Psoas muscle (tissue), 8 donors: ENCODE data around the gene MOCOS. TPM values are rescaled to one million over a fixed set of nuclear protein-coding genes. Genes with fewer than 3 reads are reported as not detected.

Experiments used
- ATAC-seq, 4 donors: fragments of 200-7000 bp; cut with Tn5 transposase; one replicate each; pipeline ENCODE4 v1.9.1; 2020; ENCODE audit warnings: moderate library complexity in 3 of 4, mild to moderate bottlenecking in 2 of 4
- DNase-seq, 2 donors: peaks; one replicate each; pipeline ENCODE4 v3.0.0-alpha.2; 2020
- H3K27ac ChIP-seq: fragments of 200-600 bp; one replicate; pipeline ENCODE4 v1.8.0; 2022
- H3K27me3 ChIP-seq, 3 donors: fragments of 200-600 bp in 1 of 3; one replicate each; pipeline versions ENCODE4 v1.6.1 to v1.8.0; 2013 to 2022; ENCODE audit warnings: low read length in 2 of 3, mild to moderate bottlenecking in 2 of 3, moderate library complexity in 1 of 3; ENCODE audit not compliant: insufficient read depth in 3 of 3
- H3K36me3 ChIP-seq, 2 donors: fragments of 200-600 bp in 1 of 2; one replicate each; pipeline versions ENCODE4 v1.6.1 to v1.8.0; 2013 to 2022; ENCODE audit warnings: low read depth in 1 of 2, mild to moderate bottlenecking in 1 of 2, moderate library complexity in 1 of 2; ENCODE audit not compliant: insufficient read depth in 1 of 2
- H3K4me1 ChIP-seq: fragments of 200-600 bp; one replicate; pipeline ENCODE4 v1.8.0; 2022
- H3K4me3 ChIP-seq: fragments of 200-600 bp; one replicate; pipeline ENCODE4 v1.8.0; 2022; ENCODE audit warnings: mild to moderate bottlenecking
- H3K9me3 ChIP-seq: fragments of 200-600 bp; one replicate; pipeline ENCODE4 v1.8.0; 2022
- CTCF ChIP-seq: fragments of 200-600 bp; IDR thresholded peaks from one replicate; pipeline ENCODE4 v1.8.0; 2022; ENCODE audit warnings: antibody characterized with exemption
- WGBS, 3 donors: extraction: QIAGEN DNeasy Blood & Tissue Kit; methylation state at CpG; one replicate each; pipeline versions ENCODE4 v1.1.6 to v1.1.7; 2013; 5-methylcytosine and 5-hydroxymethylcytosine counted together
- intact Hi-C, 2 donors: fragments of 100-400 bp; cut with DNase I; formaldehyde crosslinking; loops; one replicate each; pipeline versions ENCODE4 v1.11.0 to v1.14.2; 2022
- polyA plus RNA-seq, 3 donors: library from polyadenylated mRNA; stranded (reverse); fragments of 200-250 nt; gene quantifications; one replicate each; pipeline ENCODE4 v1.2.3, GENCODE V29; 2013
- total RNA-seq, 4 donors: library from RNA; stranded (reverse); fragmentation: NEBNext Ultra II Directional in 2 of 4; extraction: Animal tissue kit (Norgen Biotek cat#: 25700) in 2 of 4; gene quantifications; one replicate each; pipeline versions ENCODE4 v1.2.1 to v1.2.4, GENCODE V29; 2021 to 2023
- donor health status: healthy with polysubstance abuse.
- donor health status: DM: no; HTN: no; CAD: no; lungs with moderate emphysema.
- donor health status: Bipolar disorder and iron deficiency.
- donor health status: healthy.
- donor health status: DM: yes; HTN: yes; CAD: no.
- donor health status: DM: no; HTN: no; CAD: no.
- donor health status: DM: no; HTN: no; CAD: no.
- donor health status: DM: yes; HTN: yes; CAD: no.

MOCOS gene
- total and polyA plus RNA-seq, 7 donors, result 0.30 to 4.8 (median 0.94) TPM

- Histone ChIP-seq H3K36me3 (peaks cover 0 to 12% of the 10 kb centered on the region in 2 donors), H3K4me1 (no peaks in the 10 kb centered on the region), H3K27me3 (peaks cover 0 to 9% (median 0%) of the 10 kb centered on the region in 3 donors), H3K9me3 (no peaks in the 10 kb centered on the region), H3K4me3 (no peak overlapping the region), H3K27ac (no peak overlapping the region)
- intact Hi-C loops, result loop anchor here in 1 of 2 donors (10.0 kb wide), 2 partner anchors 167 to 393 kb away; no protein-coding TSS in a partner anchor
- ATAC-seq (no peak), DNase-seq (no peak)
- WGBS, 3 donors, result 80 to 82% (median 81%) methylated on average over 6 of the region's 6 CpGs
- no peak for TF ChIP-seq CTCF
These were observed 5.9 kb upstream of the MOCOS start for GRCh38 chr18:36181441-36181840.

GRCh38 chr18:36181898-36182506, 5.3 kb upstream of the MOCOS start:
- Histone ChIP-seq H3K27ac (no peak overlapping the region), H3K36me3 (peaks cover 0 to 6% of the 10 kb centered on the region in 2 donors), H3K4me1 (no peaks in the 10 kb centered on the region), H3K4me3 (no peak overlapping the region), H3K9me3 (no peaks in the 10 kb centered on the region), H3K27me3 (peaks cover 0 to 9% (median 0%) of the 10 kb centered on the region in 3 donors)
- WGBS, 3 donors, result 83 to 88% (median 86%) methylated on average over 3 of the region's 3 CpGs
- DNase-seq (no peak), ATAC-seq (no peak)
- intact Hi-C loops, result loop anchor here in 1 of 2 donors (10.0 kb wide), 2 partner anchors 167 to 393 kb away; no protein-coding TSS in a partner anchor
- TF ChIP-seq CTCF, result no peak

- no peaks in the 10 kb centered on the region for H3K36me3 ChIP-seq
- intact Hi-C loops, result loop anchor here in 1 of 2 donors (10.0 kb wide), 2 partner anchors 168 to 392 kb away; no protein-coding TSS in a partner anchor
- WGBS, 3 donors, result 85 to 89% (median 88%) methylated on average over 6 of the region's 6 CpGs
These were observed 4.3 kb upstream of the MOCOS start for GRCh38 chr18:36183033-36183432.

GRCh38 chr18:36183987-36184386, 3.3 kb upstream of the MOCOS start:
- Histone ChIP-seq H3K36me3 (no peaks in the 10 kb centered on the region), H3K9me3 (no peaks in the 10 kb centered on the region), H3K4me3 (no peak overlapping the region), H3K4me1 (peaks cover 3% of the 10 kb centered on the region), H3K27me3 (peaks cover 0 to 9% (median 0%) of the 10 kb centered on the region in 3 donors), H3K27ac (no peak overlapping the region)
- ATAC-seq, result no peak
- TF ChIP-seq CTCF, result no peak
- intact Hi-C loops, result loop anchor here in 1 of 2 donors (10.0 kb wide), 2 partner anchors 169 to 391 kb away; no protein-coding TSS in a partner anchor
- WGBS, 3 donors, result 79 to 94% (median 81%) methylated on average over 2 of the region's 2 CpGs
- DNase-seq, result no peak

More at GRCh38 chr18:36183033-36183432, 4.3 kb upstream of the MOCOS start:
- ATAC-seq, result no peak
- DNase-seq, result no peak
- TF ChIP-seq CTCF, result no peak
- H3K9me3 ChIP-seq, result no peaks in the 10 kb centered on the region
- no peak overlapping the region for H3K4me3 ChIP-seq
- peaks cover 3% of the 10 kb centered on the region for H3K4me1 ChIP-seq
- peaks cover 0 to 9% (median 0%) of the 10 kb centered on the region in 3 donors for H3K27me3 ChIP-seq
- H3K27ac ChIP-seq, result no peak overlapping the region
